Amniotic stem cell (primary cell): ENCODE measurements around the gene KCNJ16.
"Not testable (repeated sequence)": the region's sequence is repeated elsewhere in the genome, so short reads cannot be mapped to it uniquely, and the experiment has no call there.

Source experiments
- DNase-seq: peaks from one replicate; lab custom pipeline; 2025; lab: John Stamatoyannopoulos, UW

Gene KCNJ16

GRCh38 chr17:70074956-70075355, at the start of gene KCNJ16:
Gene KCNJ16 (plus strand): TSS chr17:70075225. CDS start chr17:70132088, 56,863 bp downstream.
- DNase-seq, result no peak

GRCh38 chr17:70028397-70028796, 46.6 kb upstream of the KCNJ16 start:
- DNase-seq, result no peak

- no peak for DNase-seq
These were observed 45.9 kb upstream of the KCNJ16 start for GRCh38 chr17:70028978-70029767.

- DNase-seq, result no peak
These were observed 44.7 kb upstream of the KCNJ16 start for GRCh38 chr17:70030371-70030770.

DNA sequence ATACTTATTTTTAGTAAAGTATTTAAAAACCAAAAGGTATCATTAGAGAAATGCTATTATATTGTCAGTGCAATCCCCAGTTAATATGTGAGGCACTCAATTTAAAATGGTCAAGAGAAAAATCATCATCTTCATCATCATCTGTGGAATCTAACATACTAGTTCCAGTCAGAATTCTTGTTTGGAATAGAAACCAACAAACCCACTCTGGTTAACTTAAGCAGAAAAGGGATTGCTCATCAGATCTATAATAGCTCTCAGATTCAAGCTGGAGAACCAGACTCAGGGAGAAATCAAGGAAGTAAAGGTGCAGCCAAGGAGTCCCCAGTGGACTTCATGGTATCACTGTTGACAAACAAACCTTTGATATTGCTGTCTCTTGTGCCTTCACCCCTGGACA, 43.7 kb upstream of the KCNJ16 start:
- no peak for DNase-seq

GRCh38 chr17:70033165-70033564, 41.9 kb upstream of the KCNJ16 start:
- DNase-seq, result no peak

GRCh38 chr17:70034158-70034557, 40.9 kb upstream of the KCNJ16 start:
- DNase-seq, result no peak

DNA sequence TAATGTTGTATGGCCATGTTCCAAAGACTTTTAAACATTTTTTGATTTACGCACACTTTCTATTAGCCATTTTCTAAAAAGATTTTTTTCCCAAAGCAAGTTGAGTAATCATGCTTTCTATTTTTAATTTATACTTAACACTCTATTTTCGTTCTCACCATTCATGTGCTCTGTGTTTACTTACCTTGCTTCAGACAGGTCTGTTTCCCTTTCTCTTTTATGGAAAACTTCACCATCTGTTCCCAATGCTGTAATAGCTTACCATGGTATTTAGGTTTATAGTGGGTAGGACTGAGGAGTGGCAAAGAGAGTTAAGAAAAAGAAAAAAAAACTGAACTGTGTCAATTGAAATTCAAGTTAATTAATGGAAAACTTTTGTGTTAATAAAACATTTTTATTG, 37.5 kb upstream of the KCNJ16 start:
- DNase-seq, result no peak

GRCh38 chr17:70040336-70040735, 34.7 kb upstream of the KCNJ16 start:
- no peak for DNase-seq

DNA sequence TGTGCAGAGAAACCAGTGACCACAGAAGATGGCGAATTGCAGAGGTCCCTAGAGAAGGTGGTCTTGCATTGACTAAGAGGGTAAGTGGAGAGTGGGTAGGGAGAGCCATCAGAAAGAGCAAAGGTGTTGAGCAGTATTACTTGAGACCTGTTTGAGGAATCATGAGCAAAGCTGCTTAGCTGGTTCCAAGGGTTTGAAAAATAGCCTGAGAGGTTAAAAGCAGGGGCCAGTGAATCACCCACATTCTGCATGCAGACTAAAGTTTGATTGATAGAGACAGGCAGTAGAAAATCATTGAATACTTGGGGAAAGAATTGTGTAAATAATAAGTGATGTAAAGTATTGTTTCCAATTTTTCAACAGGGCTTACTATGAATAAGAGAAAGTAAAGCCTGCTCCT, 34.0 kb upstream of the KCNJ16 start:
- no peak for DNase-seq

DNA sequence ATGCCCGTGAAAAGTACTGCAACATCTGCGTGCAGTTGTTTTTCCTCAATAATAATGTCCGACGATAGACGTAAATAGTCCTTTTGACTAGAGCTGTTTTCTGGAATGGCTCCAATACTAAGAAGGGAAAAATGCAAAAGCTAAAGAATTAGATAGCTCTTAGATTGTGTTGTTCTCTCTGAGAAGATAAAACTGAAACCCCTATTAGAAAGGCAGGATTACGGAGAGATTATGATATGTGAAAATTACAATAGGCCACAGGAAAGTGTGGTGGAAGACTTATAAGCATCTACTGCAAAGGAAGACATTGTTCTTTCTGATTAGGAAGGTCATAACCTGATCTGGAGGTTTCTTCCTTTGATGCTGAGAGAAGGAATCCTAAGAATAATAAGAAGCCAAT, 33.5 kb upstream of the KCNJ16 start:
- DNase-seq, result no peak

DNA sequence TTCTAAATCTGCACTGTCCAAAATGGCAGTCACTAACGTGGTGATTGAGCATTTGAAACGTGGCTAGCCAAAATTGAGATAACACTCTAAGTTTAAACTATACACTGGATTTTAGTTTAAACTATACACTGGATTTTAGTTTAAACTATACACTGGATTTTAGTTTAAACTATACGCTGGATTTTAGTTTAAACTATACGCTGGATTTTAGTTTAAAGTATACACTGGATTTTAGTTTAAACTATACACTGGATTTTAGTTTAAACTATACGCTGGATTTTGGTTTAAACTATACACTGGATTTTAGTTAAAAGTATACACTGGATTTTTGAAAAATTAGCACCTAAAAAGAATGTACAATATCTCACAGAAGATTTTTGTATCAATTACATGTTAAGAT, 29.2 kb upstream of the KCNJ16 start:
- not testable (repeated sequence) for DNase-seq

DNA sequence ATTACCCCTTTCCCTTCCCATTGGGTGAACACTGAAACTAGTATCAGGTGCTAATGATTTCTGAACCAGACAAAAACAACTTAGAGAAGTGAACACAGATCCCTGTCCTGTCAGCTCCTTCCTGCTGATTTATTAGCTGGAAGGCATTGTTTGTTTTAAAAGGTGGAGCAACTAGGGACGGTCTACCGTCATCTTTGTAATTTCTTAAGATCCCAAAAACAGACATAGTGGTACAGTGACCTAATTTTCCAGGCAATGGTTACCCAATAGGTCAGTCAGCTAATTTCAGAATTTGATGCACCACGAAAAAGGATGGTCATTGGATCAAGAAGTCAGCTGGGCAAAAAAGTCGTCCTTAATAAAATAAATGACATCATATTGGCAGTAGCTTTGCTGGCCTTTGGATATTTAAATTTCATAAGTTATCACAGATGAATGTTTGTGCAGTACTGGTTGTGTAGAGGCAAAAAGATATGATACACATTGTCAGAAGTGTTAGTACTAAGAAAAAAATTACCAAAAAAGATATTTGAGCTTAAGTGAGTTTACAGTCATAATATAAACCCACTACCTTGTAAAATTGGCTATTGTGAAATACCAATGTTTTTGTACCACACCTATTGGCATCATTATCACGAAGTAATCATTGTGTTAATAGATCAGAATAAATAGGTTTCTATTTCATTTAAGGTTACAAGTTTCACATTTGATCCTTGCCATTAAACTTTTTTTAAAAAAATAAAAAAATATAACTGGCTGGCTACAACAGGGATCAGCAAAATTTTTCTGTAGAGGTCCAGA, 27.2 kb upstream of the KCNJ16 start:
- DNase-seq, result no peak

GRCh38 chr17:70049801-70050591, 25.0 kb upstream of the KCNJ16 start:
- DNase-seq, result no peak

- no peak for DNase-seq
These were observed 24.1 kb upstream of the KCNJ16 start for GRCh38 chr17:70050931-70051330.

GRCh38 chr17:70053241-70054234, 21.5 kb upstream of the KCNJ16 start:
- DNase-seq, result no peak

GRCh38 chr17:70055000-70055399, 20.0 kb upstream of the KCNJ16 start:
- DNase-seq, result no peak

- no peak for DNase-seq
These were observed 16.0 kb upstream of the KCNJ16 start for GRCh38 chr17:70059071-70059470.

DNA sequence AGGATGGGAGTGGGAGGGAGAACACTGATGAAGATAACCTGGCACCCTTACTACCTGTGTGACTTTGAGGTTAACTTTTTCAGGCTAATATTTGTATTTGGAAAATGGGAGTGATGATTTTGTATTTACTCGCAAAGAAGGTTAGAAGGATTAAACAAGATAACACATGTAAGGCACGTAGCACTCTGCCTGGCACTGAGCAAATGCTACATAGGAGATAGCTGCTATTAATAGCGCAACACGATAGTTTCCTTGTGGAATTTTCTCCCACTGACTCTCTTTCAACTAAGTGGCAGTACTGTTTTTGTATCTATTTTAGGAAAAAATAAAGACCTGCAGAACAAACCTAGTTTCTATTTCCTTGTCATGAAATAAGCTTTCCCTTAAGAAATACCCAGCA, 15.4 kb upstream of the KCNJ16 start:
- no peak for DNase-seq

GRCh38 chr17:70060415-70060814, 14.6 kb upstream of the KCNJ16 start:
- DNase-seq, result no peak

- DNase-seq, result no peak
These were observed 7.9 kb upstream of the KCNJ16 start for GRCh38 chr17:70067134-70067533.
